HS-5 (cell line): ENCODE measurements around the gene RASA3.

Source experiments
- DNase-seq: peaks from one replicate; pipeline ENCODE4 v3.0.0-alpha.2; 2012; ENCODE audit warnings: low read depth

The RASA3 gene

GRCh38 chr13:114034481-114034891 lies 97.9 kb downstream of the RASA3 start:
- DNase-seq = no peak

DNA sequence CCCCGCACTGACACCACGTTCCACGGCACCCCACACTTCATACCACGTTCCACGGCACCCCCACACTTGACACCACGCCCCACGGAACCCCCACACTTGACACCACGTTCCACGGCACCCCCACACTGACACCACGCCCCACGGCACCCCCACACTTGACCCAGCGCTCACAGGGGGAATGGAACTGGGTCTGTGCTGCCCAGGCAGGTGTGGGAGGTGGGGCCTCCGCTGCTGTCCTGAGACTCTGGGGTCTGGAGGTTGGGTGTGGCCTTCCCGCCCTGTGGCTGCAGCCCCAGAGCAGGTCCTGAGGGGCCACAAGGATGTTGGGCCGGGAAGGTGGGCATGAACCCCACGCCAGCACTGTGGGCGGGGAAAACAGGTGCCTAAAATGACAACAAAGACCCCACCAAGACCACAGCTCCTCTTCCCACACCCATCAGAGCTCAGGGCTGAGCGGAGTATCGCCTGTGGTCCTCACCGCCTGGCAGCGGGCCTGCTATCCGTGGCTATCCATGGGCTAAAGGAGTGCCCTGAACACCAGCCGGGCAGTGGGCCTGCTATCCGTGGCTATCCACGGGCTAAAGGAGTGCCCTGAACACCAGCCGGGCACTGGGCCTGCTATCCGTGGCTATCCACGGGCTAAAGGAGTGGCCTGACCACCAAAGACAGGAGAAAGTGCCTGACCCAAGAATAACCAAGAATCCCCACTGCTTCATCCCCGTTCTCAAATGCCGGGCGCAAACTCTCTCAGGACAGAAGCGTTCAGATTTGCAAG lies 98.7 kb downstream of the RASA3 start:
- no peak for DNase-seq

DNA sequence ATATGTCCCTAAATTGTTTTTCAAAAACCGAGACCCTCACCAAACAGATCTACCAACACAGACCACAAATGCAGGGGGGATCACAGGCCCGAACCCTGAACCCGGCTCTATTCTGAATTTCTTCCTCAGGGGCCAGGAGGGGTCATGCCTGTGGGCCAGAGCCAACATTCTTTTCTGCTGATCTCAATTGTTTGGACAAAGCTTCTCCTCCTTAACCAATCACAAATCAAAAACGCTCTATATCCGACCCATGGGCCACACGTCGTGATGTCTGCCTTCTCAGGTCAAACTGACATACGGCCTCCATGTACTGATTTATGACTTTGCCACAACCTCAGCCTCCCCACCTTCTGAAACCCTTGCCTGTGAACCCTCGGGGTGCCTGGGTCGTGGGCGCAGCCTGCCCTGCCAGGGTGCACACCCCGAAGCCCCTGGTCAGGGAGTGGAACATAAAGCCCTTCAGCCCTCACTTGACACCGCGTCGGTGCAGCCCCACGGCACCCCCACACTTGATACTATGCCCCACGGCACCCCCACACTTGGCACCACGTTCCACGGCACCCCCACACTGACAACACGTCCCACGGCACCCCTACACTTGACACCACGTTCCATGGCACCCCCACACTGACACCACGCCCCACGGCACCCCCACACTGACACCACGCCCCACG lies 100.2 kb downstream of the RASA3 start:
- DNase-seq = no peak

DNA sequence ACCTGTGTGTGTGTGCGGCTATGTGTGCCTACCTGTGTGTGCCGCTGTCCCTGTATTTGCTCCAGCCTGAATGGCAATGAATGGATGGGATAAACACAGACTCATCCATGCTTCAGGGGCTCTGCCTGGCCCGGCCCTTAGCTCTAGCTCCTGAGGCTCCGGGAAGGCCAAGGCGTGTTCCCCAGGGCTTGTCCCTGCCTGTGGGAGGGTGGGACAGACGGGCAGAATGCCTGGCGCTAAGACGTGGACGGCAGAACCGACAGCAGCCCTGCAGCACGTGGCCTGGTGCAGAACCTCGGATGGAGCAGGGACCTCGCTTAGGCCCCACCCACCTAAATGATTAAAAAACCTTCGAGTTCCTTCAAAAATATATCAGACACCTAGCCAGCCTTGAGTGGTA lies 100.8 kb downstream of the RASA3 start:
- no peak for DNase-seq

- DNase-seq = no peak
Observed at GRCh38 chr13:114030666-114031610, 101.5 kb downstream of the RASA3 start.

DNA sequence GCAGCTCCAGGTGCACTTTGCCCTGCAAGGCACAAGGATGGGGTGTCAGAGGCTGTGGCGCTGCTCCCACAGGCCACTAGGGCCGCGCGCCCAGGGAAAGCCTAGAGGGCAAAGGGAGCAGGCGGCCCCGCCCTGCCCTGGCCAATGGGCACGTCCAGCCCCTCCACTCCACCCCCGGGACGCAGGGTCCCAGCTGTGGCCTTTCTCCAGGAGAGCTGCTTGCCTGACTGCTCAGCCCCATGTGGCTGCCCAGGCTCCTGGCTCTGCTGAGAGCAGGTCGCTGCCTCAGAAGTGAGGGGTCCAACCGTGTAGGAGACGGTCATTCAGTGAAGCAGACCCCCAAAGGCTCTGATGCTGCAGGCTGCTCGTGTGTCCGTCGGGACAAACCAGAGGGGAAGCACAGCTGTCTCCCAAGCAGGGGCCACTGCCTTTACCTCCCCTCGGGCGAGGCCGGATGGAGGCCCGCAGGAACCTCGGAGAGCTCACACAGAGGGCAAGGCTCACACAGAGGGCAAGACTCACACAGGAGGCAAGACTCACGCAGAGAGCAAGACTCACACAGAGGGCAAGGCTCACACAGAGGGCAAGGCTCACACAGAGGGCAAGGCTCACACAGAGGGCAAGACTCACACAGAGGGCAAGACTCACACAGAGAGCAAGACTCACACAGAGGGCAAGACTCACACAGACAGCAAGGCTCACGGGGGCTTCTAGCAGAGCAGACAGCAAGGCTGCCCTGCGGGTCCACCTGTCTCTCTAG lies 102.4 kb downstream of the RASA3 start:
- DNase-seq = no peak

DNA sequence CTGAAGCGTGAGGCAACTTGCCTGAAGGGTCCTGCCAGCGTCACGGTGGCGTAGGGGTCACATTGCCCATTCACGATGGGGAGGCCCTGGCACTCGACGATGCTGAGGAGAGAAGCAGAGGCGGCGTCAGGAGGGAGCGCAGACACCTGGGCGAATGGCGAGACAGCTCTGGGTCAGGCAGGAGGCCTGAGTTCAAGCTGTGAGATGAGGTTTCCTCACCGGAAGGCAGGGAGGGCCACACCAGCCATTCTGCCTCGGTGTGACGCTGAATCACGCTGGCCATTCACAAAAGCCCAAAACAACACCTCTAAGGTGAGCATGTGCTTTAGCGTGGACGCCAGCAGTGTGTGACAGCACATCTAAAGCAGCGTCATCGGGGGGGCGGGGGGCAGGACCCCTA lies 104.6 kb downstream of the RASA3 start:
- no peak for DNase-seq

DNA sequence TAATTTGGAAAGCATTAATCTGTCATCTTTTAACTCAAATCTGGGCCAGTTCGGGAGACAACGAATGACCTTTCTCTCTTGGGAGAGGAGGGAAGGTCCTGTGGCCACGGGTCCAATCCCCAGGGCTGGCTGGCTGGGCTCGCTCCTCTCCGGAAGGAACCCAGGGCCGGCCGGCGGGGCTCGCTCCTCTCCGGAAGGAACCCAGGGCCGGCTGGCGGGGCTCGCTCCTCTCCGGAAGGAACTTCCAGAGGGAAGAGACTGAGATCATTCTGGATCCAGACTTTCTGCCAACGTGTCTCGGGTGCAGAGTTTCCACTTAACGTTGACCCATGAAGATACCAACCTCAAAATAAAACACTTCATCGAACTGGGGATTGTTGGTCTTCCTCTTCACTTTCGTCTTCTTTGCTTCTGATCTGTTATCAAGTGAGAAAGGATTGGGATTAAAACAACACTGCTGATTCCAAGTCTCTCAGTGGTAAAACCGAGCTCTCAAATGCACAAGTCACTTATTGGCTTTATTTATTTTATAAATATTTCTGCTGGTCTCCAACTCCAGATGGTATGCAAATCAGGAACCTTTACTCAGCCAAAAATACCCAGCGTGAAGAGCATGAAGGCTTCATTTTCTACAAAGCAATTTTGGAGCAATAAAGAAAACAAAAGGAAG lies 105.2 kb downstream of the RASA3 start:
- DNase-seq = no peak

DNA sequence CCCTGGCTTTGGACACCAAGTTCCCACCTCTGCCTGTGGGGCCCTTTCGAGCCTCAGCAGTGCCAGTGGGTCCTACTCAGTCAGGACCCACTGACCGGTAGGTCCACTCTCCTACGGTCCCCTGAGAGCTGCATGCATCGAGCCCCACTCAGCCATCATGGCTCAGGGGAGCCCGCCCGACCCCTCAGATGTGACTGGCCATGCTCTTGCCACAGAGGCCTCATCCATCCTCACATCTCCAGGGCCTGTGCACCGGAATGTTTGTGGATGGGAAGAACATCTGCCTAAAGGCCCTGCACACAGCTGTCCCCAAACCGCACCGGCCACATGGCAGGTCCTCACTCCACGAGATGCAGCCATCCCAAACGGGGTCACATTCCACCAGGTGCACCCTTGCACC lies 105.9 kb downstream of the RASA3 start:
- DNase-seq = no peak

- no peak for DNase-seq
Observed at GRCh38 chr13:114025714-114026431, 106.5 kb downstream of the RASA3 start.

GRCh38 chr13:114025405-114025713 lies 107.1 kb downstream of the RASA3 start:
- DNase-seq = no peak

GRCh38 chr13:114024603-114025404 lies 107.6 kb downstream of the RASA3 start:
- no peak for DNase-seq

- DNase-seq = no peak
Observed at GRCh38 chr13:114023716-114024602, 108.5 kb downstream of the RASA3 start.

- no peak for DNase-seq
Observed at GRCh38 chr13:114022876-114023275, 109.5 kb downstream of the RASA3 start.

- no peak for DNase-seq
Observed at GRCh38 chr13:114022309-114022669, 110.1 kb downstream of the RASA3 start.

DNA sequence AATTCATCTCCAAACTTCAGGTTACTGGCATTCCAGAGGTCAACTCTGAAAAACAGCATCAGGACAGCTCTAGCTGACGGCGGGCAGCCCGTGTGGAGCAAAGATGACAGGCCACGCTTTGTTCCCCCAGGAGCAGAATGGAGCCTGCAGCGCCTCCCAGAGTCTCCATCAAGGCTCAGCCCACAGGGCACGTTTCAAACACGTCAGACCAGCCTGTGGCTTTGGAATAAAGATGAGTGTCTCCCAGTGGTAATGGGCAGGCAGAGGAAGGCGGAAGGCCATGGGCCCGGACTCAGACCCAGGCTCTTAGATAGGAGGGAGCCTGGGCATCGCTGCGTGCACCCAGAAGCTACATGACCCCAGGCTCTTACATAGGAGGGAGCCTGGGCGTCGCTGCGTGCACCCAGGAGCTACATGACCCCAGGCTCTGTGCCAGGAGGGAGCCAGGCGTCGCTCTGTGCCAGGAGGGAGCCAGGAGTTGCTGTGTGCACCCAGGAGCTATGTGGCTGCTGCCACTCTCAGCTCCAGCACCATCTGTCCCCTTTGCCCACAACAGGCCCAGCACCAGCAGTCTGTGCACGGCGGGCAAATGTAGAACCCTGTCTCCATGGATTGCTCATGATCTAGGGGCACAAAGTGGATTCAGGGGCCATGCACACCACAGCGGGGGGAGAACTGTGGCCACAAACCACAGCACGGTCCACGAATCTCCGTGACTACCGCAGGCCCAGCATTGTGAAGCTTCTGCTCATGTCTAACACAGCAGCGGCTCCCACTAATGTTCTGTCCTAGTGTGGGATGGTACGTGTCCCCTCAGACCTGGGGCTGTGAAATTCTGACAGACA lies 110.7 kb downstream of the RASA3 start:
- no peak for DNase-seq

- DNase-seq = no peak
Observed at GRCh38 chr13:114020750-114021463, 111.5 kb downstream of the RASA3 start.
